ENCODE results near the gene CGNL1.

- no peak for TF ChIP-seq CTCF (IDR thresholded peaks at IDR 0.05; ENCODE audit: insufficient read depth, low read length, poor library complexity, severe bottlenecking)
- no peak for TF ChIP-seq EZH2phosphoT487 (conservative IDR thresholded peaks at IDR 0.05; ENCODE audit: low read length)
Measured at GRCh38 chr15:57403566-57404325, 27.4 kb downstream of the CGNL1 start.

Data from SU-DHL-6 (cell line).